Fibroblast of mammary gland (primary cell): ENCODE data around the gene GORASP2.
A peak's percentile ranks its signal among the peaks of the same experiment; 100 is the strongest.

ENCODE experiments used
- DNase-seq: peaks from one replicate; pipeline ENCODE4 v3.0.0-alpha.2; 2010; ENCODE audit warnings: low read depth
- H3K4me3 ChIP-seq: 2 replicates; pipeline ENCODE4 v1.5.1; 2011; ENCODE audit warnings: low read depth, mild to moderate bottlenecking, low read length, moderate library complexity; ENCODE audit not compliant: control insufficient read depth
- CTCF ChIP-seq: conservative IDR thresholded peaks from 2 replicates; pipeline ENCODE4 v1.5.1; 2011; ENCODE audit warnings: low read depth, low read length, inconsistent platforms; ENCODE audit not compliant: control insufficient read depth, insufficient read depth

GORASP2 gene

GRCh38 chr2:170953941-170954340 is 24.9 kb downstream of the GORASP2 start:
- TF ChIP-seq CTCF, result no peak
- no peak overlapping the region for H3K4me3 ChIP-seq
- peak; percentile 23 for DNase-seq

- no peak overlapping the region for H3K4me3 ChIP-seq
- no peak for TF ChIP-seq CTCF
- DNase-seq, result no peak
Observed at GRCh38 chr2:170963386-170963785, 34.3 kb downstream of the GORASP2 start.

GRCh38 chr2:170965446-170966225 is 36.6 kb downstream of the GORASP2 start:
- H3K4me3 ChIP-seq, result no peak overlapping the region
- peak; percentile 51 for DNase-seq

GRCh38 chr2:170966648-170967396 is 37.8 kb downstream of the GORASP2 start:
- peak; percentile 16 for TF ChIP-seq CTCF
- no peak overlapping the region for H3K4me3 ChIP-seq
- no peak for DNase-seq

More at GRCh38 chr2:170965446-170966225, 36.6 kb downstream of the GORASP2 start:
- TF ChIP-seq CTCF, result no peak

- TF ChIP-seq CTCF, result no peak
- H3K4me3 ChIP-seq, result no peak overlapping the region
- DNase-seq, result no peak
Observed at GRCh38 chr2:170967553-170967952, 38.5 kb downstream of the GORASP2 start.

GRCh38 chr2:170968205-170969003 is 39.4 kb downstream of the GORASP2 start:
- H3K4me3 ChIP-seq, result no peak overlapping the region
- DNase-seq, result no peak
- TF ChIP-seq CTCF, result no peak
